GM12875 (cell line): Measurements from ENCODE around the gene OXER1.

ENCODE experiments used
- H3K4me3 ChIP-seq: one replicate; pipeline ENCODE4 v1.5.1; 2011; ENCODE audit warnings: low read depth, low read length, control low read depth
- TF ChIP-seq, protein P1 (sequence below): IDR thresholded peaks from 2 replicates; pipeline ENCODE4 v1.5.1; 2011; ENCODE audit warnings: low read depth, mild to moderate bottlenecking, control low read depth, inconsistent platforms, low read length, moderate library complexity, borderline replicate concordance; ENCODE audit not compliant: insufficient read depth

Gene OXER1

GRCh38 chr2:42770288-42771131 is 6.6 kb upstream of the OXER1 start:
- no peak overlapping the region for H3K4me3 ChIP-seq
- TF ChIP-seq, protein P1, sequence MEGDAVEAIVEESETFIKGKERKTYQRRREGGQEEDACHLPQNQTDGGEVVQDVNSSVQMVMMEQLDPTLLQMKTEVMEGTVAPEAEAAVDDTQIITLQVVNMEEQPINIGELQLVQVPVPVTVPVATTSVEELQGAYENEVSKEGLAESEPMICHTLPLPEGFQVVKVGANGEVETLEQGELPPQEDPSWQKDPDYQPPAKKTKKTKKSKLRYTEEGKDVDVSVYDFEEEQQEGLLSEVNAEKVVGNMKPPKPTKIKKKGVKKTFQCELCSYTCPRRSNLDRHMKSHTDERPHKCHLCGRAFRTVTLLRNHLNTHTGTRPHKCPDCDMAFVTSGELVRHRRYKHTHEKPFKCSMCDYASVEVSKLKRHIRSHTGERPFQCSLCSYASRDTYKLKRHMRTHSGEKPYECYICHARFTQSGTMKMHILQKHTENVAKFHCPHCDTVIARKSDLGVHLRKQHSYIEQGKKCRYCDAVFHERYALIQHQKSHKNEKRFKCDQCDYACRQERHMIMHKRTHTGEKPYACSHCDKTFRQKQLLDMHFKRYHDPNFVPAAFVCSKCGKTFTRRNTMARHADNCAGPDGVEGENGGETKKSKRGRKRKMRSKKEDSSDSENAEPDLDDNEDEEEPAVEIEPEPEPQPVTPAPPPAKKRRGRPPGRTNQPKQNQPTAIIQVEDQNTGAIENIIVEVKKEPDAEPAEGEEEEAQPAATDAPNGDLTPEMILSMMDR = peak; percentile 63; the same call in 1 of the 2 replicates

- TF ChIP-seq, protein P1 = no peak
Measured at GRCh38 chr2:42769583-42770287, 5.8 kb upstream of the OXER1 start.

DNA sequence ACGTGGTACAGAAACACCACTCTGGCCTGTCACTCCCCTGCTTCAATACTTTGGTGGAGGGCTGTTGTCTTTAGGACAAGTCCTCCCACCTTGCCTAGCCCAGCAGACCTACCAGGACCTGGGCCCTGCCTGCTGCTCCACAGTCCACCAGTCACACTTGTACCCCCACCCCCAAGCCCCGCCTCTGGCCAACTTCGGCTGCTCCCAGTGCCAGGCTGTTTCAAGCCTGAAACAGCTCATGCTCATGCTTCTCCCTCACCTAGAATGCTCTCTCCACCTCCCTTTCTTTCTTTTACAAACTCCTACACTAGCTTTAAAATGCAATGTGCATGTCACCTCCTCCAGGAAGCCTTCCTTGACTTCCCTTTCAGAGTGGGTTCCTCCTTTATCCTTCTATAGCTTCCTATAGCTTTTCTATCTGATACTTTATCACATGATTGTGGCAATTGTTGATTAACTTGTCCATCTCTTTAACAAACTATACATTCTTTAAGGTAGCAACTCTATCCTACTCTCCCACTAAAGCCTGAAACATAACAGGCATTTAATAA is 4.8 kb upstream of the OXER1 start:
- no peak overlapping the region for H3K4me3 ChIP-seq
- TF ChIP-seq, protein P1 = no peak

More at GRCh38 chr2:42769583-42770287, 5.8 kb upstream of the OXER1 start:
- no peak overlapping the region for H3K4me3 ChIP-seq

DNA sequence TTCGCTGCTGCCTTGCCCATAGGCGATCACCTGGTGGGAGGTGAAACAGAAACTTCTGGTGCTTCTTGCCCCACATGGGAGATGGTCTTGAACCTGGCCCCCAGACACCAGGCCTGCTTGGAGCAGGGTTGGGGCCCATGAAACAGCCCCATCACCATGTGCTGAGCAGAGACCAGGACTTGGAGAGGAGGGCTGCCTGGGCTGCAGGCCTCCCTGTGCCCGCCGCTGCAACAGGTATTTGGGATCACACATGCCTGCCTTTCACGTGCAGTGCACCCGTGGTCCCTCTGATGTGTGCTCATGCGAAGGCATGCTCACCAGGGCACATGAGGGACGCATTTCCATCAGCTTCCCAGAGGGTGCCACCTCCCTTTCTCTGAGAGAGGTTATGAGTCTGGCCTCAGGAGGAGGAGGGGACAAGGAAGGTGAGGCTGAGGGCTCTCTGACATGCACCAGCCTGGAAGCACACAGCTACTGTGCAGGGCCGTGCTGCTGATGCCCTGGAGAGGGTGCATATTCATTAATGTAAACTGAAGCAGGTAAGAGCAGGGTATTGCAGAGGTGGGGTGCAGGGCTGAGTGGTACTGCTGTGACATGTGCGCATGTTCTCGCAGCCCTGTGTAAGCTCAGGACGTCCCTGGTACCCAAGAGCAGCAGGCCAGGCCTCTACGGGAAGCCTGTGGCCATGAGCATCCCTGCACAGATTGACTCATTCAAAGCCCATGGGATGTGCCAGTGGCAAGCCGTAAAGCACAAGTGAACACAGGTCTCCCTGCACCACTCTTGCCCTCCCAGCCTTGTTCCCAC is 4.2 kb upstream of the OXER1 start:
- H3K4me3 ChIP-seq = no peak overlapping the region
- TF ChIP-seq, protein P1 = no peak

- TF ChIP-seq, protein P1 = no peak
- H3K4me3 ChIP-seq = no peak overlapping the region
Measured at GRCh38 chr2:42767080-42767898, 3.4 kb upstream of the OXER1 start.

DNA sequence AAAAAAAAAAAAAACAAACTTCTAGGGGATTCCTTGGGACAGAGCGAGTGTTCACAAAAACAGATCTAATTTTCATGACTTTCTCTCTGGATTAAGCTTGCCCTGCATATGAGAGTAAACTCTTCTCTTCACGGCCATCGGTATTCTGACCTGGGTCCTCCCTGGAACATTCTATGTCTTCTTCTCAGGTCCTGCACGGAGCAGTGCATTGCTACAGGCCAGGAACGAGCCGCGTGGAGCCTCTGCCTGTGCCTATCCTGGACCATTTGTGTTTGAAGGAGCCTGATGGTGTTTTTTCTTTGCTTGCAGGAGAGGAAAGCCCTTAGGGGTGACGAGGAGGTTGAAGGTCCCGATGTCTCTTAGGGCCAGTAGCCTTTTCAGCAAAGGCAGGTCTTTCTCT is 1.8 kb upstream of the OXER1 start:
- TF ChIP-seq, protein P1 = no peak

More for the DNA sequence above, 1.8 kb upstream of the OXER1 start:
- H3K4me3 ChIP-seq = no peak overlapping the region
